Measurements from ENCODE around the gene PTH2. TPM values are rescaled to one million over a fixed set of nuclear protein-coding genes. Genes with fewer than 3 reads are reported as not detected.

PTH2 gene
- total RNA-seq, 4 donors from 2014 or later: not detected

DNA sequence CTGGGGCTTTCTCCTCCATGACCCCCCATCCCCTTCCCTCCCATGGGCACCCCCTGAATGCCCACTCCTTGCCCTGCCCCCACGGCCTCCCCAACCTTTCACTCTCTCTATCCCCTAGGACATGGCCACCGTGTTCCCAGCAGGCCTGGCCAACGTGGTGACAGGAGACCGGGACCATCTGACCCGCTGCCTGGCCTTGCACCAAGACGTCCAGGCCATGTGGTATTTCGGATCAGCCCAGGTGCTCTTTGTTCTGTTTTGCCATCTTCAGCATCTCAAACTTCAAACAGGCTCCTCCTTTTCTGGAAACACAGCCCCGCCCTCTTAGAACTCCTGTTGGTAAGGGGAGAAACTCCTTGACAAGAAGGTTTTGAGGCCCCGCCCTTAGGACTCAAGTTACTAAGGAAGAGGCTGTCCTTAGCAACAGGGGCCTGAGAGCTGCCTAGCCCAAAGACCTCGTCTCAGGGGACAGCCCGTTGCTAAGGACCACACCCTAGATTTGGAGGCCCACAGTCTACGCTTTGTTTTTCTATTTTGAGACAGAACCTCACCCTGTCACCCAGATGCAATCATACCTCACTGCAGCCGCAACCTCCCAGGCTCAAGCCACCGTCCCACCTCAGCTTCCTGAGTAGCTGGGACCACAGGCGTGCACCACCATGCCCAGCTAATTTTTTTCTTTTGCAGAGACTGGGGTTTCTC, 45.7 kb upstream of the PTH2 start:
- H3K27me3 ChIP-seq: no peaks in the 10 kb centered on the region
- TF ChIP-seq, protein P1, sequence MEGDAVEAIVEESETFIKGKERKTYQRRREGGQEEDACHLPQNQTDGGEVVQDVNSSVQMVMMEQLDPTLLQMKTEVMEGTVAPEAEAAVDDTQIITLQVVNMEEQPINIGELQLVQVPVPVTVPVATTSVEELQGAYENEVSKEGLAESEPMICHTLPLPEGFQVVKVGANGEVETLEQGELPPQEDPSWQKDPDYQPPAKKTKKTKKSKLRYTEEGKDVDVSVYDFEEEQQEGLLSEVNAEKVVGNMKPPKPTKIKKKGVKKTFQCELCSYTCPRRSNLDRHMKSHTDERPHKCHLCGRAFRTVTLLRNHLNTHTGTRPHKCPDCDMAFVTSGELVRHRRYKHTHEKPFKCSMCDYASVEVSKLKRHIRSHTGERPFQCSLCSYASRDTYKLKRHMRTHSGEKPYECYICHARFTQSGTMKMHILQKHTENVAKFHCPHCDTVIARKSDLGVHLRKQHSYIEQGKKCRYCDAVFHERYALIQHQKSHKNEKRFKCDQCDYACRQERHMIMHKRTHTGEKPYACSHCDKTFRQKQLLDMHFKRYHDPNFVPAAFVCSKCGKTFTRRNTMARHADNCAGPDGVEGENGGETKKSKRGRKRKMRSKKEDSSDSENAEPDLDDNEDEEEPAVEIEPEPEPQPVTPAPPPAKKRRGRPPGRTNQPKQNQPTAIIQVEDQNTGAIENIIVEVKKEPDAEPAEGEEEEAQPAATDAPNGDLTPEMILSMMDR (IDR thresholded peaks at IDR 0.05): no peak
- TF ChIP-seq POLR2A (IDR thresholded peaks at IDR 0.05) (no peak), POLR2AphosphoS5 (IDR thresholded peaks at IDR 0.05) (peak in 1 of 3 donors; percentile 47)
- H3K4me3 ChIP-seq: peak overlapping the region; percentile 27
- peaks cover 28% of the 10 kb centered on the region for H3K36me3 ChIP-seq
- H3K9me3 ChIP-seq: no peaks in the 10 kb centered on the region
- peak; percentile 97 for DNase-seq (ENCODE audit: low spot score in 2 of 2)
- 21% methylated on average over 15 of the region's 15 CpGs for WGBS
- H3K4me1 ChIP-seq: peaks cover 36% of the 10 kb centered on the region
- peak overlapping the region; percentile 93 for H3K27ac ChIP-seq

DNA sequence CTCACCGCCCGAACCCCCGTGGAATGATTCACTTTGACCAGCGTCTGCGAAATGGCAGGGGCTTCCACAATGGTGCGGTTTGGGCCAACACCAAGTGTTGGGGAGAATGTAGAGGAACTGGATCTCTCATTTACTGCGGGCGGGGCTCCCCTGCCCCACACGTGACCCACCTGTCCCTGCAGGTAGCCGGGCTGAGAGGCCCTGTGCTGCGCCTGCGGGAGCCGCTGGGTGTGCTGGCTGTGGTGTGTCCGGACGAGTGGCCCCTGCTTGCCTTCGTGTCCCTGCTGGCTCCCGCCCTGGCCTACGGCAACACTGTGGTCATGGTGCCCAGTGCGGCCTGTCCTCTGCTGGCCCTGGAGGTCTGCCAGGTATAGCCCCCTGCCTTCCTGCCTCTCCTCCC, 45.0 kb upstream of the PTH2 start:
- whole genome bisulfite sequencing: 44% methylated on average over 17 of the region's 19 CpGs
- peak overlapping the region; percentile 93 for H3K27ac ChIP-seq
- peak overlapping the region; percentile 27 for H3K4me3 ChIP-seq
- peaks cover 29% of the 10 kb centered on the region for H3K4me1 ChIP-seq
- TF ChIP-seq POLR2AphosphoS5 (IDR thresholded peaks at IDR 0.05) (no peak), POLR2A (IDR thresholded peaks at IDR 0.05) (no peak), EP300 (IDR thresholded peaks at IDR 0.05) (no peak)
- TF ChIP-seq, protein P1 (IDR thresholded peaks at IDR 0.05): no peak
- DNase-seq (ENCODE audit: low spot score in 2 of 2): no peak
- no peaks in the 10 kb centered on the region for H3K9me3 ChIP-seq
- H3K36me3 ChIP-seq: peaks cover 31% of the 10 kb centered on the region
- no peaks in the 10 kb centered on the region for H3K27me3 ChIP-seq

DNA sequence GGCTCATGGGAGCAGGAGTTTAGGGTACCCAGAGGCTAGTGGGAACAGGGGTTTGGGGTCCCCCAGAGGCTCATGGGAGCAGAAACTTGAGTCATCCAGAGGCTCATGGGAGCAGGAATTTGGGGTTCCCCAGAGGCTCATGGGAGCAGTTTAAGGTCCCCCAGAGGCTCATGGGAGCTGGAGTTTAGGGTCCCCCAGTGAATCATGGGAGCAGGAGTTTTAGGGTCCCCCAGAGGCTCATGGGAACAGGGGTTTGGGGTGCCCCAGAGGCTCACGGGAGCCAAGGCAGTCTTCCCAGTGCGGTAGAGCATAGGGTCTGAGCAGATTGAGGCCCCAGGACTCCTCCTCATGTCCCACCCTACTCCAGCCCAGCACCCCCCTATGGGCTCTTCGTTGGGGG, 42.1 kb upstream of the PTH2 start:
- Histone ChIP-seq H3K36me3 (peaks cover 40% of the 10 kb centered on the region), H3K27ac (no peak overlapping the region), H3K4me3 (no peak overlapping the region), H3K4me1 (peaks cover 28% of the 10 kb centered on the region), H3K27me3 (no peaks in the 10 kb centered on the region), H3K9me3 (no peaks in the 10 kb centered on the region)
- TF ChIP-seq POLR2AphosphoS5 (IDR thresholded peaks at IDR 0.05): no peak
- TF ChIP-seq, protein P1 (IDR thresholded peaks at IDR 0.05): no peak
- TF ChIP-seq POLR2A (IDR thresholded peaks at IDR 0.05): no peak
- no peak for TF ChIP-seq EP300 (IDR thresholded peaks at IDR 0.05)
- 100% methylated on average over 3 of the region's 3 CpGs for WGBS
- DNase-seq (ENCODE audit: low spot score in 2 of 2): no peak

GRCh38 chr19:49463960-49464740, 40.9 kb upstream of the PTH2 start:
- no peak for DNase-seq (ENCODE audit: low spot score in 2 of 2)
- Histone ChIP-seq H3K27me3 (no peaks in the 10 kb centered on the region), H3K4me3 (no peak overlapping the region), H3K36me3 (peaks cover 51% of the 10 kb centered on the region), H3K4me1 (peaks cover 16% of the 10 kb centered on the region), H3K27ac (no peak overlapping the region), H3K9me3 (no peaks in the 10 kb centered on the region)
- TF ChIP-seq POLR2AphosphoS5 (IDR thresholded peaks at IDR 0.05): no peak
- TF ChIP-seq, protein P1 (IDR thresholded peaks at IDR 0.05): no peak
- TF ChIP-seq POLR2A (IDR thresholded peaks at IDR 0.05): no peak
- no peak for TF ChIP-seq EP300 (IDR thresholded peaks at IDR 0.05)
- WGBS: 91% methylated on average over 35 of the region's 39 CpGs

GRCh38 chr19:49462492-49462891, 39.3 kb upstream of the PTH2 start:
- H3K9me3 ChIP-seq: no peaks in the 10 kb centered on the region
- no peak overlapping the region for H3K27ac ChIP-seq
- no peak overlapping the region for H3K4me3 ChIP-seq
- H3K27me3 ChIP-seq: no peaks in the 10 kb centered on the region
- no peak for DNase-seq (ENCODE audit: low spot score in 2 of 2)
- peaks cover 51% of the 10 kb centered on the region for H3K36me3 ChIP-seq
- 79% methylated on average over 7 of the region's 12 CpGs for WGBS
- peaks cover 8% of the 10 kb centered on the region for H3K4me1 ChIP-seq
- TF ChIP-seq, protein P1 (IDR thresholded peaks at IDR 0.05): no peak
- no peak for TF ChIP-seq POLR2A (IDR thresholded peaks at IDR 0.05)
- TF ChIP-seq EP300 (IDR thresholded peaks at IDR 0.05): no peak

Data from suprapubic skin (tissue), 4 donors.